IMR-90 (cell line): ENCODE measurements around the gene GSTM3.

Experiments
- NFE2L2 ChIP-seq: fragments of 150-350 bp; IDR thresholded peaks from 2 replicates; pipeline ENCODE4 v1.6.1; 2016; ENCODE audit warnings: low read depth, mild to moderate bottlenecking, low read length
- POLR2A ChIP-seq: IDR thresholded peaks from 2 replicates; pipeline ENCODE4 v1.6.1; 2012; ENCODE audit warnings: mild to moderate bottlenecking, low read depth, low read length
- TF ChIP-seq, protein P1 (sequence below): conservative IDR thresholded peaks from 2 replicates; pipeline ENCODE4 v1.5.1; 2012; ENCODE audit warnings: mild to moderate bottlenecking, low read depth, low read length, improper control_type of control experiment
- TF ChIP-seq, protein P2 (sequence below): fragments of 150-350 bp; IDR thresholded peaks from 2 replicates; pipeline ENCODE4 v1.6.1; 2017; ENCODE audit warnings: mild to moderate bottlenecking, antibody characterized with exemption, low read length, low read depth

DNA sequence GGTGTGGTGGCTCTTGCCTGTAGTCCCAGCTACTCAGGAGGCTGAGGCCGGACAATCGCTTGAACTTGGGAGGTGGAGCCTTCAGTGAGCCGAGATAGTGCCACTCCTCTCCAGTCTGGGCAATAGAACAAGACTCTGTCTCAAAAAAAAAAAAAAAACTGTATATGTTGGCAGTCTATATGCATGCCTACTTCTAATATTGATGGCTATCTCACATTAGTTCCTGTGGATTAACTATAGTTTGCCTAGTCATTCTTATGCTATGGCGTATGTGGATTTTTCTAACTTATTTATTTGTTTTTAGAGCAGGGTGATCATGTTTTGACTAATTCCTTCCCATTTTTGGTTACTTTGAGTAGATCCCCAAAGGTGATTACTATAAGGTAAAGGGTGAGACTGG, 43.8 kb downstream of the GSTM3 start:
- TF ChIP-seq, protein P1, sequence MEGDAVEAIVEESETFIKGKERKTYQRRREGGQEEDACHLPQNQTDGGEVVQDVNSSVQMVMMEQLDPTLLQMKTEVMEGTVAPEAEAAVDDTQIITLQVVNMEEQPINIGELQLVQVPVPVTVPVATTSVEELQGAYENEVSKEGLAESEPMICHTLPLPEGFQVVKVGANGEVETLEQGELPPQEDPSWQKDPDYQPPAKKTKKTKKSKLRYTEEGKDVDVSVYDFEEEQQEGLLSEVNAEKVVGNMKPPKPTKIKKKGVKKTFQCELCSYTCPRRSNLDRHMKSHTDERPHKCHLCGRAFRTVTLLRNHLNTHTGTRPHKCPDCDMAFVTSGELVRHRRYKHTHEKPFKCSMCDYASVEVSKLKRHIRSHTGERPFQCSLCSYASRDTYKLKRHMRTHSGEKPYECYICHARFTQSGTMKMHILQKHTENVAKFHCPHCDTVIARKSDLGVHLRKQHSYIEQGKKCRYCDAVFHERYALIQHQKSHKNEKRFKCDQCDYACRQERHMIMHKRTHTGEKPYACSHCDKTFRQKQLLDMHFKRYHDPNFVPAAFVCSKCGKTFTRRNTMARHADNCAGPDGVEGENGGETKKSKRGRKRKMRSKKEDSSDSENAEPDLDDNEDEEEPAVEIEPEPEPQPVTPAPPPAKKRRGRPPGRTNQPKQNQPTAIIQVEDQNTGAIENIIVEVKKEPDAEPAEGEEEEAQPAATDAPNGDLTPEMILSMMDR: no peak
- TF ChIP-seq POLR2A (no peak), NFE2L2 (no peak)
- TF ChIP-seq, protein P2, sequence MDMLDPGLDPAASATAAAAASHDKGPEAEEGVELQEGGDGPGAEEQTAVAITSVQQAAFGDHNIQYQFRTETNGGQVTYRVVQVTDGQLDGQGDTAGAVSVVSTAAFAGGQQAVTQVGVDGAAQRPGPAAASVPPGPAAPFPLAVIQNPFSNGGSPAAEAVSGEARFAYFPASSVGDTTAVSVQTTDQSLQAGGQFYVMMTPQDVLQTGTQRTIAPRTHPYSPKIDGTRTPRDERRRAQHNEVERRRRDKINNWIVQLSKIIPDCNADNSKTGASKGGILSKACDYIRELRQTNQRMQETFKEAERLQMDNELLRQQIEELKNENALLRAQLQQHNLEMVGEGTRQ: no peak
